Activated B cell treated with CpG ODN at 0.5 μM for 24 hours (primary cell): ENCODE measurements around the gene SPRR1B. TPM values are rescaled to one million over a fixed set of nuclear protein-coding genes. Genes with fewer than 3 reads are reported as not detected.

Experiments used
- ATAC-seq: fragments of 200-7000 bp; cut with Tn5 transposase; one replicate; pipeline ENCODE4 v1.10.0; 2021; ENCODE audit warnings: low read depth, mild to moderate bottlenecking, moderate library complexity
- CTCF ChIA-PET: fragments of 350-600 bp; sonication (Branson Sonifier 250); formaldehyde crosslinking; loops from one replicate; lab custom pipeline; 2021; ENCODE audit warnings: antibody characterized with exemption; lab: Charles Lee
- POLR2A ChIA-PET: fragments of 350-600 bp; sonication (Branson Sonifier 250); formaldehyde crosslinking; loops from one replicate; lab custom pipeline; 2021; ENCODE audit warnings: antibody characterized with exemption; lab: Charles Lee
- DNase-seq: peaks from one replicate; pipeline ENCODE4 v3.0.0; 2022
- H3K27ac Mint-ChIP-seq: one replicate; pipeline ENCODE4 v1.8.0; 2020; ENCODE audit warnings: mixed read lengths
- H3K27me3 Mint-ChIP-seq: one replicate; pipeline ENCODE4 v1.8.0; 2021; ENCODE audit warnings: mixed read lengths
- H3K36me3 Mint-ChIP-seq: one replicate; pipeline ENCODE4 v1.8.0; 2021; ENCODE audit warnings: low read depth, mixed read lengths
- H3K4me1 Mint-ChIP-seq: one replicate; pipeline ENCODE4 v1.8.0; 2021; ENCODE audit warnings: mixed read lengths
- H3K4me3 Mint-ChIP-seq: one replicate; pipeline ENCODE4 v1.8.0; 2020; ENCODE audit warnings: mild to moderate bottlenecking, mixed read lengths
- H3K9me3 Mint-ChIP-seq: one replicate; pipeline ENCODE4 v1.8.0; 2020; ENCODE audit warnings: mixed read lengths
- CTCF ChIP-seq: fragments of 200-600 bp; IDR thresholded peaks from one replicate; pipeline ENCODE4 v1.8.0; 2022; ENCODE audit warnings: antibody characterized with exemption, mild to moderate bottlenecking
- intact Hi-C: fragments of 100-400 bp; cut with micrococcal nuclease; formaldehyde crosslinking; loops from one replicate; pipeline ENCODE4 v1.15.1; 2024
- total RNA-seq: library from RNA; stranded (reverse); gene quantifications from 2 replicates; pipeline ENCODE4 v1.2.3, GENCODE V29; 2022

SPRR1B gene
- total RNA-seq, 1 donor from 2014 or later: not detected

- DNase-seq (no peak), ATAC-seq (no peak)
- Mint-ChIP-seq H3K4me3 (no peak overlapping the region), H3K27ac (no peak overlapping the region), H3K27me3 (peaks cover 16% of the 10 kb centered on the region), H3K4me1 (no peaks in the 10 kb centered on the region), H3K9me3 (peaks cover 6% of the 10 kb centered on the region), H3K36me3 (no peaks in the 10 kb centered on the region)
- TF ChIP-seq CTCF: no peak
- ChIA-PET POLR2A (no interaction called here), CTCF (no interaction called here)
- intact Hi-C loops: no loop called here
These were observed 37.8 kb upstream of the SPRR1B start for GRCh38 chr1:152993186-152993585.

- Mint-ChIP-seq H3K4me1 (no peaks in the 10 kb centered on the region), H3K9me3 (peaks cover 6% of the 10 kb centered on the region), H3K27ac (no peak overlapping the region), H3K36me3 (no peaks in the 10 kb centered on the region), H3K27me3 (peaks cover 23% of the 10 kb centered on the region), H3K4me3 (no peak overlapping the region)
- intact Hi-C loops: no loop called here
- CTCF ChIA-PET: no interaction called here
- DNase-seq: no peak
- no peak for TF ChIP-seq CTCF
- ATAC-seq: no peak
- POLR2A ChIA-PET: no interaction called here
These were observed 35.2 kb upstream of the SPRR1B start for GRCh38 chr1:152995842-152996241.

GRCh38 chr1:152996633-152997400 lies 34.2 kb upstream of the SPRR1B start:
- H3K36me3 Mint-ChIP-seq: no peaks in the 10 kb centered on the region
- POLR2A ChIA-PET: no interaction called here
- no peak for TF ChIP-seq CTCF

GRCh38 chr1:152997901-152998300 lies 33.1 kb upstream of the SPRR1B start:
- DNase-seq (no peak), ATAC-seq (no peak)
- H3K27ac Mint-ChIP-seq: no peak overlapping the region
- no peaks in the 10 kb centered on the region for H3K36me3 Mint-ChIP-seq
- H3K9me3 Mint-ChIP-seq: peaks cover 6% of the 10 kb centered on the region
- CTCF ChIA-PET: no interaction called here
- intact Hi-C loops: no loop called here
- POLR2A ChIA-PET: no interaction called here
- peaks cover 18% of the 10 kb centered on the region for H3K27me3 Mint-ChIP-seq
- TF ChIP-seq CTCF: no peak
- H3K4me1 Mint-ChIP-seq: no peaks in the 10 kb centered on the region
- H3K4me3 Mint-ChIP-seq: no peak overlapping the region

More at GRCh38 chr1:152996633-152997400, 34.2 kb upstream of the SPRR1B start:
- H3K4me1 Mint-ChIP-seq: no peaks in the 10 kb centered on the region
- intact Hi-C loops: no loop called here
- ATAC-seq: no peak
- peaks cover 6% of the 10 kb centered on the region for H3K9me3 Mint-ChIP-seq
- H3K27ac Mint-ChIP-seq: no peak overlapping the region
- DNase-seq: no peak
- CTCF ChIA-PET: no interaction called here
- no peak overlapping the region for H3K4me3 Mint-ChIP-seq
- peaks cover 20% of the 10 kb centered on the region for H3K27me3 Mint-ChIP-seq

GRCh38 chr1:152998476-152998875 lies 32.5 kb upstream of the SPRR1B start:
- CTCF ChIA-PET: no interaction called here
- intact Hi-C loops: no loop called here
- no peak for ATAC-seq

More at GRCh38 chr1:152998476-152998875, 32.5 kb upstream of the SPRR1B start:
- Mint-ChIP-seq H3K4me3 (no peak overlapping the region), H3K4me1 (no peaks in the 10 kb centered on the region), H3K27ac (no peak overlapping the region), H3K27me3 (peaks cover 16% of the 10 kb centered on the region), H3K9me3 (peaks cover 6% of the 10 kb centered on the region), H3K36me3 (no peaks in the 10 kb centered on the region)
- TF ChIP-seq CTCF: no peak
- POLR2A ChIA-PET: no interaction called here
- DNase-seq: no peak
